ENCODE results near the gene PLAAT2.

GRCh38 chr11:63595296-63595695 is 32.1 kb upstream of the PLAAT2 start:
- TF ChIP-seq CTCF (IDR thresholded peaks at IDR 0.05) (no peak), POLR2A (IDR thresholded peaks at IDR 0.05) (no peak), POLR2AphosphoS5 (IDR thresholded peaks at IDR 0.05) (no peak)
